Measurements from ENCODE around the gene PRRC1. TPM values are rescaled to one million over a fixed set of nuclear protein-coding genes. Genes with fewer than 3 reads are reported as not detected.

The PRRC1 gene
- total and polyA plus RNA-seq, 7 experiments from 2014 or later, result 34.6 to 56.6 (median 41.4) TPM

DNA sequence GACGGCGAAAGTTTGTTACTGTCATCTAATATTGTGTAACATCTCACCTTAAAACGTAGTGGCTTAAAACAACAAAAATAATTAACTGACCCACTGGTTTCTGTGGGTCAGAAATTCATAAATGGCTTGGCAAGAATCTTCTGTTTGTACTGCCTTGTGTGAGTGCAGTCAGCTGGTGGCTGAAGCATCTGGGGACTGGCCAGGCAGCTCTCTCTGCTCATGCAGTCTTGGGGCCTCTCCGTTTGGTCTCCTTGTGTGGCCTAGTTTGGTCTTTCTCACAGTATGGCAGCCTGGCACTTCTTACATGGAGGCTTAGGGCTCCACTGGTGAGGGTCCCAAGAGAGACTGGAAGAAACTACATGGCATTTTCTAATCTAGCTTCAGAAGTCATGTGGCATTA, 82.4 kb downstream of the PRRC1 start:
- H3K27me3 ChIP-seq (ENCODE audit: control insufficient read depth in 2 of 2, insufficient read depth in 2 of 2, low read length in 2 of 2), result no peaks in the 10 kb centered on the region
- CTCF ChIA-PET, result no interaction called here

DNA sequence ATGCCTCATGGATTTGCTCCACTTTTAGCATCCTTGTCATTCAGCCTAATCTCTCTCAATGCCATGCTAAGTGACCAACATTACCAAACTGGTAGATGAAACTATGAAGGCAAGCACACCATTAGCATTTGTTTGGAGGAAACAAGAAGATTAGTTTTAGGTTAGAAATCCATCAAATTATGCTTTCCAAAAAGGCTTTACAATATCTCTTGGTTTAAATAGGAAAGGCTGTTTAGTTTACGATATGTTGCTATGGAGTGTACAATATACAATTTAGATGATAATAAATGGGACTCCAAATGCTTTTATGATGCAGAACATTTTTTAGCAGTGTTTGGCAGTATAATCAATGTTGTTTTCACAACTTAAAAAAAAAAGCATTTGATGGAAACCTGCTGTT, 83.7 kb downstream of the PRRC1 start:
- CTCF ChIA-PET, result no interaction called here

More for the DNA sequence above, 82.4 kb downstream of the PRRC1 start:
- no peaks in the 10 kb centered on the region for H3K9me3 ChIP-seq (ENCODE audit: control insufficient read depth in 2 of 3, low read length in 3 of 3)
- Mint-ChIP-seq H3K9me3 (peaks cover 0 to 2% (median 0%) of the 10 kb centered on the region in 11 donors), H3K27me3 (peaks cover 4 to 15% (median 11%) of the 10 kb centered on the region in 5 donors), H3K36me3 (no peaks in the 10 kb centered on the region), H3K27ac (no peak overlapping the region), H3K4me1 (peaks cover 0 to 22% (median 16%) of the 10 kb centered on the region in 7 donors), H3K4me3 (no peak overlapping the region)
- DNase-seq (no peak), ATAC-seq (no peak)
- H3K36me3 ChIP-seq (ENCODE audit: control insufficient read depth in 2 of 3, insufficient read depth in 3 of 3, low read length in 3 of 3), result no peaks in the 10 kb centered on the region
- H3K4me1 ChIP-seq (ENCODE audit: control insufficient read depth in 2 of 2, insufficient read depth in 2 of 2, low read length in 2 of 2), result peaks cover 0 to 4% of the 10 kb centered on the region in 2 donors
- POLR2A ChIA-PET, result no interaction called here
- H3K27ac ChIP-seq (ENCODE audit: low read depth, low read length), result no peak overlapping the region
- intact Hi-C loops (cut with micrococcal nuclease), result no loop called here
- H3K4me3 ChIP-seq (ENCODE audit: low read length), result no peak overlapping the region

DNA sequence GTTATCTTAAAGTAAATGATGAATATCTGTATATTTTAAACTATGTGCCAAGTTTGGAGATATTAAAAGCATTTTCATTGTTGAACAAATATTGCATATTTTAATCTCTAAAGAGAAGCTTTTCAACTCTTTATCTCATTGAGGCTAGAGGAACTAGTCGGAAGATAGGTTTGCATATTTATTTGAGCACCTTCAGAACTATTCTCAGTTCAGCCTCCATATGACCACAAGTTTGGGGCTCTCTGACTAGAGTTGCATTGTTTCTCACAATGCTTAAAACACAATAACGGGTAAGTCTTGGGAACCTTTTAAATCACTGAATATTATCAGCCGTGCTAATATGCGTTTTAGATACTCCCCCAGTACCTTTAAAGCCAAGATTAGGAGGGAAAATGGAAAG, 84.2 kb downstream of the PRRC1 start:
- Mint-ChIP-seq H3K27ac (no peak overlapping the region), H3K27me3 (peaks cover 4 to 19% (median 14%) of the 10 kb centered on the region in 5 donors), H3K4me3 (no peak overlapping the region), H3K9me3 (no peaks in the 10 kb centered on the region), H3K4me1 (peaks cover 0 to 6% (median under 1%) of the 10 kb centered on the region in 7 donors), H3K36me3 (no peaks in the 10 kb centered on the region)
- ATAC-seq (no peak), DNase-seq (no peak)
- ChIA-PET CTCF (no interaction called here), POLR2A (no interaction called here)
- Histone ChIP-seq H3K36me3 (ENCODE audit: control insufficient read depth in 2 of 3, insufficient read depth in 3 of 3, low read length in 3 of 3) (no peaks in the 10 kb centered on the region), H3K27me3 (ENCODE audit: control insufficient read depth in 2 of 2, insufficient read depth in 2 of 2, low read length in 2 of 2) (no peaks in the 10 kb centered on the region), H3K9me3 (ENCODE audit: control insufficient read depth in 2 of 3, low read length in 3 of 3) (no peaks in the 10 kb centered on the region), H3K4me3 (ENCODE audit: low read length) (no peak overlapping the region), H3K27ac (ENCODE audit: low read depth, low read length) (no peak overlapping the region), H3K4me1 (ENCODE audit: control insufficient read depth in 2 of 2, insufficient read depth in 2 of 2, low read length in 2 of 2) (no peaks in the 10 kb centered on the region)
- intact Hi-C loops (cut with micrococcal nuclease), result no loop called here

More for the DNA sequence above, 83.7 kb downstream of the PRRC1 start:
- Mint-ChIP-seq H3K27me3 (peaks cover 4 to 17% (median 14%) of the 10 kb centered on the region in 5 donors), H3K27ac (no peak overlapping the region), H3K36me3 (no peaks in the 10 kb centered on the region), H3K4me3 (no peak overlapping the region), H3K4me1 (peaks cover 0 to 9% (median 5%) of the 10 kb centered on the region in 7 donors), H3K9me3 (peaks cover 0 to 2% (median 0%) of the 10 kb centered on the region in 11 donors)
- H3K4me3 ChIP-seq (ENCODE audit: low read length), result no peak overlapping the region
- POLR2A ChIA-PET, result no interaction called here
- DNase-seq, result no peak
- no peaks in the 10 kb centered on the region for H3K36me3 ChIP-seq (ENCODE audit: control insufficient read depth in 2 of 3, insufficient read depth in 3 of 3, low read length in 3 of 3)
- no peak overlapping the region for H3K27ac ChIP-seq (ENCODE audit: low read depth, low read length)
- intact Hi-C loops (cut with micrococcal nuclease), result no loop called here
- H3K4me1 ChIP-seq (ENCODE audit: control insufficient read depth in 2 of 2, insufficient read depth in 2 of 2, low read length in 2 of 2), result no peaks in the 10 kb centered on the region
- no peaks in the 10 kb centered on the region for H3K9me3 ChIP-seq (ENCODE audit: control insufficient read depth in 2 of 3, low read length in 3 of 3)
- no peak for ATAC-seq
- no peaks in the 10 kb centered on the region for H3K27me3 ChIP-seq (ENCODE audit: control insufficient read depth in 2 of 2, insufficient read depth in 2 of 2, low read length in 2 of 2)

DNA sequence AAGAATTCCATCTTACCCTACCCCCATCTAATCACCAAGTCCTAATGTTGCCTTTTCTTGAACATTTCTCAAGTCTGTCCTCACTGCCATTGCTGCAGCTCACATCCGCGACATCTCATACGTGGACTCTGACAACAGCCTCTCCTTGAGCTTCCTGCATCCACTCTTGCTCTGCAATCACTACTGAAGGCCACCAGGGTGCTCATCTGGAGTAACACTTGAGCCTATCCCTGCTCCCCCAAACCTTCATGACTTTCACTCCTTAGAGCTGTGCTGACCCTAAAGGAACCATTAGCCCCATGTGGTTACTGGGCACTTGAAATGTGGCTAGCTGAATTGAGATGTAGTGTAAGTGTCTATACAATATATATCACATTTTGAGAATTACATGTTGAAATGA, 85.0 kb downstream of the PRRC1 start:
- Mint-ChIP-seq H3K27me3 (peaks cover 4 to 19% (median 14%) of the 10 kb centered on the region in 5 donors), H3K4me1 (peaks cover 0 to 6% (median 0%) of the 10 kb centered on the region in 7 donors), H3K36me3 (no peaks in the 10 kb centered on the region), H3K27ac (no peak overlapping the region), H3K4me3 (no peak overlapping the region), H3K9me3 (no peaks in the 10 kb centered on the region)
- no peak overlapping the region for H3K4me3 ChIP-seq (ENCODE audit: low read length)
- ChIA-PET CTCF (no interaction called here), POLR2A (no interaction called here)
- H3K36me3 ChIP-seq (ENCODE audit: control insufficient read depth in 2 of 3, insufficient read depth in 3 of 3, low read length in 3 of 3), result no peaks in the 10 kb centered on the region
- no peaks in the 10 kb centered on the region for H3K9me3 ChIP-seq (ENCODE audit: control insufficient read depth in 2 of 3, low read length in 3 of 3)
- intact Hi-C loops (cut with micrococcal nuclease), result no loop called here
- no peak overlapping the region for H3K27ac ChIP-seq (ENCODE audit: low read depth, low read length)
- no peaks in the 10 kb centered on the region for H3K27me3 ChIP-seq (ENCODE audit: control insufficient read depth in 2 of 2, insufficient read depth in 2 of 2, low read length in 2 of 2)
- no peaks in the 10 kb centered on the region for H3K4me1 ChIP-seq (ENCODE audit: control insufficient read depth in 2 of 2, insufficient read depth in 2 of 2, low read length in 2 of 2)
- DNase-seq (no peak), ATAC-seq (no peak)

DNA sequence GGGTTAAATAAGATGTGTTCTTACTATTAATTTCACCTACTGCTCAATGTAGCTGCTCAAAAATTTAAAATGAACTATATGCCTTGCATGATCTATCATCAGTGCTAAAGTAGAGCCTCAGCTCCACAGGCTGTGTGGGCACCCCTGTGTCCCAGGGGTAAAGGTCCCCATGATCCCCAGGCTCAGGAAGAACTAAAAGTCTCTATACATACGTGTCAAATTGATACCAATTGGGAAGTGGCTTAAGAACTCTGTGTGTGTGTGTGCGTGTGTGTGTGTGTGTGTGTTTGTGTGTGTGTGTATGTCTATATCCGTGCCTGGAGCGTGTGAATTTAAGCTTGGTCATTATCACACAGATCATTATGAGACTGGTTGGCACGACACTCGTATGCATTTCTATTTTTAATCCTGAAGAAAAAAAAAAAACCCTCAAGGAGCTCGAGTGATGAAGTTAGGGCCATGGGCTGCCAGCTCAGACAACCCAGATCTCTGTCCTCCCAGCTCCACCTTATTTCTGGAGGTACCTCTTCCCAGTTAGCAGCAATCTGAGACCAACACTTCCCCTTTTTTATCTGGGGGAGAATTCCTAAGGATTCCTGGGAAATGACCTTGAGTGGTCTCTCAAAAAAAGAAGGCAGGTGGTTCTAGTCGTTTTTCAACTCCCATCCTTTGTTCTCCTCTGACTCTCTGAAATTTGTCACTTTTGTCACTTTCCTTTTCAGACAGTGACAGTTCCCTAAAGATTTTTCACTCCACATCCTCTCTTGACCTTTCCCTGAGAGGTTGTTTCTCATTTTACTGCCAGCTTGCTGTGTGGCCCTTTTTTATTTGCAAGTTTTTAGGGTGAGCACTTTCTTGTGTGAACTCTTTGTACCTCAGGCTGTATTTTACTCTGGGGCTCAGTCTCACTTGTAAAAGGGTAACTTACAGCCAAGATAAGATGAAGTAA, 85.7 kb downstream of the PRRC1 start:
- Mint-ChIP-seq H3K27me3 (peaks cover 4 to 19% (median 14%) of the 10 kb centered on the region in 5 donors), H3K36me3 (no peaks in the 10 kb centered on the region), H3K4me3 (peak overlapping the region in 1 of 10 donors; percentile 32), H3K4me1 (peaks cover 0 to 6% (median 0%) of the 10 kb centered on the region in 7 donors), H3K9me3 (no peaks in the 10 kb centered on the region), H3K27ac (no peak overlapping the region)
- no peak overlapping the region for H3K4me3 ChIP-seq (ENCODE audit: low read length)
- no peaks in the 10 kb centered on the region for H3K9me3 ChIP-seq (ENCODE audit: control insufficient read depth in 2 of 3, low read length in 3 of 3)
- CTCF ChIA-PET, result no interaction called here
- POLR2A ChIA-PET, result no interaction called here
- DNase-seq (no peak), ATAC-seq (no peak)
- no peaks in the 10 kb centered on the region for H3K27me3 ChIP-seq (ENCODE audit: control insufficient read depth in 2 of 2, insufficient read depth in 2 of 2, low read length in 2 of 2)
- H3K36me3 ChIP-seq (ENCODE audit: control insufficient read depth in 2 of 3, insufficient read depth in 3 of 3, low read length in 3 of 3), result no peaks in the 10 kb centered on the region
- intact Hi-C loops (cut with micrococcal nuclease), result no loop called here
- no peak overlapping the region for H3K27ac ChIP-seq (ENCODE audit: low read depth, low read length)
- H3K4me1 ChIP-seq (ENCODE audit: control insufficient read depth in 2 of 2, insufficient read depth in 2 of 2, low read length in 2 of 2), result no peaks in the 10 kb centered on the region

Other genes starting within 250 kb of the PRRC1 start
- gene MEGF10, start 226.8 kb upstream of the PRRC1 start, total RNA-seq, result not detected
- not detected for gene MEGF10, start 226.8 kb upstream of the PRRC1 start, polyA plus RNA-seq
- gene CTXN3, start 131.4 kb downstream of the PRRC1 start, total RNA-seq, result not detected
- gene CTXN3, start 131.4 kb downstream of the PRRC1 start, polyA plus RNA-seq, result not detected
- gene CCDC192, start 185.8 kb downstream of the PRRC1 start, total RNA-seq, result not detected
- gene CCDC192, start 185.8 kb downstream of the PRRC1 start, polyA plus RNA-seq, result not detected